Naive thymus-derived CD4-positive, alpha-beta T cell (primary cell): ENCODE results near the gene PPFIA3. TPM values are rescaled to one million over a fixed set of nuclear protein-coding genes. Genes with fewer than 3 reads are reported as not detected.

Experiments used
- ATAC-seq: fragments of 150-1000 bp; cut with Tn5 transposase; 2 replicates; pipeline ENCODE4 v1.10.0; 2021; ENCODE audit warnings: mild to moderate bottlenecking, moderate library complexity
- CTCF ChIA-PET: fragments of 350-600 bp; sonication (Branson Sonifier 250); formaldehyde crosslinking; loops from one replicate; lab custom pipeline; 2021; ENCODE audit warnings: antibody characterized with exemption; lab: Charles Lee
- POLR2A ChIA-PET: fragments of 350-600 bp; sonication (Branson Sonifier 250); formaldehyde crosslinking; loops from one replicate; lab custom pipeline; 2021; ENCODE audit warnings: antibody characterized with exemption, inconsistent platforms; lab: Charles Lee
- DNase-seq, 9 donors: peaks; one replicate each; pipeline versions ENCODE4 v3.0.0 to v3.0.0-alpha.2; 2020 to 2022; ENCODE audit warnings: mixed read lengths in 1 of 9
- H3K27ac ChIP-seq: one replicate; pipeline ENCODE4 v1.7.0; 2013; ENCODE audit warnings: mild to moderate bottlenecking, low read depth, low read length, moderate library complexity
- H3K27me3 ChIP-seq, 2 donors: one replicate each; pipeline ENCODE4 v1.7.0; 2013; ENCODE audit warnings: low read length in 2 of 2, mild to moderate bottlenecking in 2 of 2, moderate library complexity in 2 of 2; ENCODE audit not compliant: control insufficient read depth in 2 of 2, insufficient read depth in 2 of 2
- H3K36me3 ChIP-seq, 3 experiments: 1 replicate in 2 of 3; 2 replicates in 1 of 3; pipeline ENCODE4 v1.7.0; 2013; ENCODE audit warnings: low read length in 3 of 3, mild to moderate bottlenecking in 3 of 3, moderate library complexity in 1 of 3; ENCODE audit not compliant: insufficient read depth in 3 of 3, control insufficient read depth in 2 of 3
- H3K4me1 ChIP-seq, 2 donors: one replicate each; pipeline ENCODE4 v1.7.0; 2013; ENCODE audit warnings: low read length in 2 of 2, mild to moderate bottlenecking in 2 of 2, moderate library complexity in 1 of 2; ENCODE audit not compliant: control insufficient read depth in 2 of 2, insufficient read depth in 2 of 2
- H3K4me3 ChIP-seq: 2 replicates; pipeline ENCODE4 v1.7.0; 2013; ENCODE audit warnings: mild to moderate bottlenecking, low read length
- H3K9me3 ChIP-seq, 3 experiments: 1 replicate in 2 of 3; 2 replicates in 1 of 3; pipeline ENCODE4 v1.7.0; 2013; ENCODE audit warnings: low read length in 3 of 3; ENCODE audit not compliant: control insufficient read depth in 2 of 3
- H3K27ac Mint-ChIP-seq, 9 donors: one replicate each; pipeline ENCODE4 v1.8.0; 2020 to 2022; ENCODE audit warnings: mixed read lengths in 9 of 9, mild to moderate bottlenecking in 8 of 9, moderate library complexity in 5 of 9, inconsistent platforms in 2 of 9
- H3K27me3 Mint-ChIP-seq, 5 donors: one replicate each; pipeline ENCODE4 v1.8.0; 2021 to 2022; ENCODE audit warnings: mixed read lengths in 5 of 5, mild to moderate bottlenecking in 1 of 5
- H3K36me3 Mint-ChIP-seq, 5 donors: one replicate each; pipeline ENCODE4 v1.8.0; 2020 to 2022; ENCODE audit warnings: mixed read lengths in 5 of 5, mild to moderate bottlenecking in 3 of 5, inconsistent platforms in 1 of 5
- H3K4me1 Mint-ChIP-seq, 7 donors: one replicate each; pipeline ENCODE4 v1.8.0; 2020 to 2022; ENCODE audit warnings: mixed read lengths in 7 of 7, mild to moderate bottlenecking in 3 of 7, inconsistent platforms in 1 of 7
- H3K4me3 Mint-ChIP-seq, 10 donors: one replicate each; pipeline ENCODE4 v1.8.0; 2020 to 2022; ENCODE audit warnings: mild to moderate bottlenecking in 10 of 10, mixed read lengths in 10 of 10, moderate library complexity in 6 of 10, inconsistent platforms in 2 of 10
- H3K9me3 Mint-ChIP-seq, 11 donors: one replicate each; pipeline ENCODE4 v1.8.0; 2020 to 2022; ENCODE audit warnings: mixed read lengths in 11 of 11, mild to moderate bottlenecking in 4 of 11, inconsistent platforms in 1 of 11, moderate library complexity in 1 of 11
- intact Hi-C, 2 donors: fragments of 100-400 bp; cut with micrococcal nuclease; formaldehyde crosslinking; loops; one replicate each; pipeline ENCODE4 v1.15.1; 2023
- polyA plus RNA-seq, 2 donors: library from polyadenylated mRNA; unstranded; fragments of 300-500 nt; fragmentation: Illumina TruSeq; gene quantifications; one replicate each; pipeline ENCODE4 v1.2.3, GENCODE V29; 2021
- total RNA-seq, 6 experiments: library from RNA in 5 of 6; stranded (reverse) in 5 of 6; gene quantifications; 1 replicate in 5 of 6; 2 replicates in 1 of 6; pipeline ENCODE4 v1.2.3 and lab custom pipeline; 2021 to 2026

Gene PPFIA3
- total and polyA plus RNA-seq, 7 experiments from 2014 or later, result 0.15 to 4.9 (median 2.6) TPM

GRCh38 chr19:49130325-49130724 lies 11.0 kb downstream of the PPFIA3 start:
- H3K4me1 Mint-ChIP-seq, result peaks cover 12 to 31% (median 22%) of the 10 kb centered on the region in 7 donors
- H3K36me3 Mint-ChIP-seq, result no peaks in the 10 kb centered on the region
- ATAC-seq (no peak), DNase-seq (no peak)
- Histone ChIP-seq H3K27me3 (no peaks in the 10 kb centered on the region), H3K27ac (no peak overlapping the region), H3K9me3 (no peaks in the 10 kb centered on the region), H3K4me3 (no peak overlapping the region), H3K36me3 (no peaks in the 10 kb centered on the region), H3K4me1 (peaks cover 5 to 23% of the 10 kb centered on the region in 2 donors)
- intact Hi-C loops, result no loop called here
- peaks cover 0 to 4% (median 0%) of the 10 kb centered on the region in 11 donors for H3K9me3 Mint-ChIP-seq
- peak overlapping the region in 1 of 9 donors; percentile 46 for H3K27ac Mint-ChIP-seq
- peaks cover 0 to 3% (median 0%) of the 10 kb centered on the region in 5 donors for H3K27me3 Mint-ChIP-seq
- no peak overlapping the region for H3K4me3 Mint-ChIP-seq
- ChIA-PET CTCF (interaction anchor here (1.4 kb wide), 1 partner anchor 32 kb away, joined by 3 read pairs; no protein-coding TSS in a partner anchor), POLR2A (interaction anchor here (0.6 to 0.9 kb wide), 2 partner anchors 16 to 25 kb away, joined by 3 read pairs; partner anchors contain the start of gene LIN7B)

- H3K27ac Mint-ChIP-seq, result peak overlapping the region in 2 of 9 donors; percentile 24 to 79
- ChIA-PET POLR2A (interaction anchor here (0.6 to 1.9 kb wide), 3 partner anchors 18 to 120 kb away, joined by 4 to 5 read pairs (median 4); no protein-coding TSS in a partner anchor), CTCF (interaction anchor here (0.9 kb wide), 1 partner anchor 19 kb away, joined by 3 read pairs; the partner anchor contains the start of gene LIN7B)
- Histone ChIP-seq H3K27me3 (peaks cover 0 to 3% of the 10 kb centered on the region in 2 donors), H3K4me3 (peak overlapping the region; percentile 35), H3K36me3 (no peaks in the 10 kb centered on the region), H3K27ac (no peak overlapping the region), H3K4me1 (peaks cover 5 to 19% of the 10 kb centered on the region in 2 donors), H3K9me3 (no peaks in the 10 kb centered on the region)
- ATAC-seq (peak; percentile 55), DNase-seq (peak in 5 of 9 donors; percentile 26 to 57 (median 40))
- H3K27me3 Mint-ChIP-seq, result peaks cover 0 to 4% (median 3%) of the 10 kb centered on the region in 5 donors
- H3K9me3 Mint-ChIP-seq, result peaks cover 0 to 4% (median 0%) of the 10 kb centered on the region in 11 donors
- H3K36me3 Mint-ChIP-seq, result peaks cover 0 to 4% (median 0%) of the 10 kb centered on the region in 5 donors
- peaks cover 9 to 28% (median 20%) of the 10 kb centered on the region in 7 donors for H3K4me1 Mint-ChIP-seq
- peak overlapping the region; percentile 64 to 90 (median 76) for H3K4me3 Mint-ChIP-seq
- intact Hi-C loops, result no loop called here
Observed at GRCh38 chr19:49132974-49133609, 13.7 kb downstream of the PPFIA3 start.

GRCh38 chr19:49133621-49134454 lies 14.5 kb downstream of the PPFIA3 start:
- Histone ChIP-seq H3K27me3 (peaks cover 0 to 3% of the 10 kb centered on the region in 2 donors), H3K9me3 (no peaks in the 10 kb centered on the region), H3K27ac (no peak overlapping the region), H3K4me3 (peak overlapping the region; percentile 35), H3K4me1 (peaks cover under 1 to 15% of the 10 kb centered on the region in 2 donors), H3K36me3 (no peaks in the 10 kb centered on the region)
- POLR2A ChIA-PET, result interaction anchor here (0.6 to 1.9 kb wide), 3 partner anchors 19 to 133 kb away, joined by 4 to 6 read pairs (median 5); no protein-coding TSS in a partner anchor
- H3K36me3 Mint-ChIP-seq, result peaks cover 0 to 4% (median 0%) of the 10 kb centered on the region in 5 donors
- DNase-seq (peak in 7 of 9 donors; percentile 39 to 71 (median 42)), ATAC-seq (peak; percentile 82)
- H3K27me3 Mint-ChIP-seq, result peaks cover 0 to 4% (median 3%) of the 10 kb centered on the region in 5 donors
- H3K4me3 Mint-ChIP-seq, result peak overlapping the region; percentile 64 to 90 (median 76)
- intact Hi-C loops, result no loop called here
- H3K9me3 Mint-ChIP-seq, result peaks cover 0 to 2% (median 0%) of the 10 kb centered on the region in 11 donors
- H3K27ac Mint-ChIP-seq, result peak overlapping the region in 2 of 9 donors; percentile 24 to 79
- CTCF ChIA-PET, result interaction anchor here (0.9 kb wide), 2 partner anchors 20 to 35 kb away, joined by 3 read pairs; partner anchors contain the start of gene LIN7B
- H3K4me1 Mint-ChIP-seq, result peaks cover 2 to 21% (median 13%) of the 10 kb centered on the region in 7 donors

GRCh38 chr19:49135686-49136085 lies 16.3 kb downstream of the PPFIA3 start:
- DNase-seq, result no peak

GRCh38 chr19:49136771-49137171 lies 17.4 kb downstream of the PPFIA3 start:
- Mint-ChIP-seq H3K9me3 (peaks cover 0 to 2% (median 0%) of the 10 kb centered on the region in 11 donors), H3K4me1 (peaks cover 5 to 25% (median 17%) of the 10 kb centered on the region in 7 donors), H3K27me3 (peaks cover 0 to 9% (median 4%) of the 10 kb centered on the region in 5 donors), H3K4me3 (peak overlapping the region in 1 of 10 donors; percentile 10), H3K36me3 (peaks cover 0 to 4% (median 0%) of the 10 kb centered on the region in 5 donors), H3K27ac (no peak overlapping the region)
- ChIA-PET CTCF (no interaction called here), POLR2A (interaction anchor here (1.1 kb wide), 1 partner anchor 39 kb away, joined by 7 read pairs; no protein-coding TSS in a partner anchor)
- Histone ChIP-seq H3K27ac (no peak overlapping the region), H3K4me1 (peaks cover 0 to 15% of the 10 kb centered on the region in 2 donors), H3K36me3 (no peaks in the 10 kb centered on the region), H3K4me3 (no peak overlapping the region), H3K9me3 (no peaks in the 10 kb centered on the region), H3K27me3 (peaks cover 0 to 3% of the 10 kb centered on the region in 2 donors)
- intact Hi-C loops, result no loop called here
- DNase-seq, result no peak
- no peak for ATAC-seq

More at GRCh38 chr19:49135686-49136085, 16.3 kb downstream of the PPFIA3 start:
- ChIA-PET CTCF (interaction anchor here (0.8 kb wide), 1 partner anchor 28 kb away, joined by 4 read pairs; no protein-coding TSS in a partner anchor), POLR2A (interaction anchor here (0.6 to 1.1 kb wide), 3 partner anchors 21 to 294 kb away, joined by 3 to 7 read pairs (median 3); no protein-coding TSS in a partner anchor)
- H3K27ac ChIP-seq, result no peak overlapping the region
- H3K36me3 ChIP-seq, result no peaks in the 10 kb centered on the region
- Mint-ChIP-seq H3K9me3 (peaks cover 0 to 2% (median 0%) of the 10 kb centered on the region in 11 donors), H3K4me3 (peak overlapping the region in 2 of 10 donors; percentile 3 to 56), H3K27ac (no peak overlapping the region), H3K27me3 (peaks cover 0 to 4% (median 3%) of the 10 kb centered on the region in 5 donors), H3K36me3 (peaks cover 0 to 4% (median 0%) of the 10 kb centered on the region in 5 donors), H3K4me1 (peaks cover 0 to 19% (median 11%) of the 10 kb centered on the region in 7 donors)
- H3K4me1 ChIP-seq, result peaks cover 0 to 15% of the 10 kb centered on the region in 2 donors
- no peaks in the 10 kb centered on the region for H3K9me3 ChIP-seq
- intact Hi-C loops, result no loop called here
- H3K27me3 ChIP-seq, result peaks cover 0 to 3% of the 10 kb centered on the region in 2 donors
- no peak overlapping the region for H3K4me3 ChIP-seq
- no peak for ATAC-seq
